ENCODE data around the gene NCKAP5L.

GRCh38 chr12:49873361-49873934, 45.2 kb upstream of the NCKAP5L start:
- TF ChIP-seq MYC (IDR thresholded peaks at IDR 0.05; ENCODE audit: borderline replicate concordance, low read length): no peak
- no peak for TF ChIP-seq ZFP36 (IDR thresholded peaks at IDR 0.05; ENCODE audit: borderline replicate concordance, partially characterized antibody)
- TF ChIP-seq CTCF (IDR thresholded peaks at IDR 0.05): no peak
- no peak for TF ChIP-seq BCL3 (IDR thresholded peaks at IDR 0.05)
- TF ChIP-seq ZC3H11A (IDR thresholded peaks at IDR 0.05): no peak

Data from A549 (cell line).